T-helper 1 cell treated with Interleukin-12 subunit alpha and Interleukin-12 subunit beta and Interleukin-4 antibody, amounts not matched to agents 30 ng/mL and 1 ng/mL, for 36 hours (primary cell): ENCODE results near the gene MGLL. TPM values are rescaled to one million over a fixed set of nuclear protein-coding genes. Genes with fewer than 3 reads are reported as not detected.

Experiments used
- intact Hi-C: fragments of 100-400 bp; cut with micrococcal nuclease; formaldehyde crosslinking; loops from one replicate; pipeline ENCODE4 v1.15.1; 2024
- total RNA-seq: library from RNA; stranded (reverse); gene quantifications from 2 replicates; pipeline ENCODE4 v1.2.3, GENCODE V29; 2022

Gene MGLL
- total RNA-seq, 1 donor from 2014 or later, result 1.9 TPM

DNA sequence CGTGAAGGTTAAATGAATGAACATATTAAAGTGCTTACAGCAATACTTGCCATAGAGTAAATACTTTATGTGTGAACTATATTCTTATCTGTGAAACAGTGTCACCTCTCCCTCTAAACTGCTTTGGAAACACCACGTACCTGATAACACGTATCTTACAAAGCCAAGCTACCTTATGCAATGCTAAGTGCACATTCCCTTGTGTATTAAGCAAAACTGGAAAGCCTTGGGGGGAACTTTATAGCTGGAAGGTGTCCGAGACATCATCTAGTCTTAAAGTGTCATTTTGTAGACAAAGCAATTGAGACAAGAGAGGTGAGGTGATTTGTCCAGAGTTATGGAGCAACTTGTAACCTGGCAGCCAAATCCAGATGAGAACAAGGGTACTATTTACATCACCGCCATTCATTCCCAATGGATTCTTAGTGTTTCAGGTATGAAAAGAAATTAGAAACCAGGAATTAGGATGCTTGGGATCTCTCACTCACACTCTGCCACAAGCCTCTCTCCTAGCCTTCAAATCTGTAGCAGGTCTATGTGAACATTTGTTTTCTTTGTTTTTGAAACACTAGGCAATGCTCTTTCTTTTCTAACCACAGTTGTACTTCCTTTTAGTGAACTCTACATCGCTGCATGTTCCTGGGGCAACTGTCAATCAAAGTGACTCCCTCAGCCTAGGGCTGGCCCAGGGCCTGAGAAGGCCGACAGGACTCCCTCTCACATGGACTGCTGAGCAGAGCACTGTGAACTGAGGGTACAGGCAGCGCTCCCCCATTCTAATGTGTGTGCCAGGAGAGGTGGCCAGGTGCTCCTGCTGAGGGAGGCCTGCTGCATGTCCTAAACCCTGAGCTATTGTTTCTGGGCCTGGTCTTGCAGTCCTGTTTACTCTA is 13.9 kb upstream of the MGLL start:
- intact Hi-C loops, result loop anchor here (5.0 kb wide), 1 partner anchor 569 kb away; no protein-coding TSS in a partner anchor

- intact Hi-C loops, result loop anchor here (5.0 kb wide), 3 partner anchors 137 to 567 kb away; partner anchors contain the start of gene TPRA1
Measured at GRCh38 chr3:127834771-127835170, 12.5 kb upstream of the MGLL start.

DNA sequence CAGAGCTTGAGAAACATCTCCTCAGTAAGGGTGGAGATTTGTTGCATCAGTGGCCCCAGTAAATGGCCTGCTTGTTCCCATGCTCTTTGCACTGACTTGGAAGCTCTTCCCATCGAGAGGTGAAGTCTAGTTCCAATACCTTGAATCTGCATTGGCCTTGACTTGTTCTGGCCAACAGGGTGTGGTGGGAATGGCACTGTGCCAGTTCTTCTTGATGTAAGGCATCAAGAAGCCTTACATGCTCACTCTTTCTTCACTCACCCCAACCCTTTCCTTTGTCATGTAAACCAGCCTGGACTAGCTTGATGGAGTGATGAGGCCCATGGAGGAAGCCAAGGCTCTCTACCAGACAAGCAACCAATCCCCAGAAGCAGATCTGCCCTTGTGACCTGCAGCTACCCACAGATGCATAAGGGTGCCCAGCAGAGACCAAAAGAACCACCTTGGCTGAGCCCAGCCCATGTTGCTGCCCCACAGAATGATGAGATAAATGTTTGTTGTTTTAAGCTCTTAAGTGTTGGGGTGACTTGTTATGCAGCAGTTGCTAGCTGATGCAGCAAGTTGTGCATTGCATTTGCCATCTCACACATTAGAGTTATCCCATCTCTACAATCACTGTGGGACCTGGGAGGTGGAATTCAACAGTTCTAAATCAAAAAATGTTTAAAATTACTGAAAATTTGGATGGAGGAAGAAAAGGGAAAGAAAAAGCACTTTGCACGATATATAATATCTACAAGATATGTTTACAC is 11.1 kb upstream of the MGLL start:
- intact Hi-C loops, result loop anchor here (5.0 kb wide), 2 partner anchors 136 to 241 kb away; partner anchors contain the start of gene TPRA1

GRCh38 chr3:127831723-127832172 is 9.4 kb upstream of the MGLL start:
- intact Hi-C loops, result loop anchor here (1.0 to 5.0 kb wide), 4 partner anchors 134 to 256 kb away; partner anchors contain the start of gene TPRA1

GRCh38 chr3:127829537-127829936 is 7.2 kb upstream of the MGLL start:
- intact Hi-C loops, result no loop called here

DNA sequence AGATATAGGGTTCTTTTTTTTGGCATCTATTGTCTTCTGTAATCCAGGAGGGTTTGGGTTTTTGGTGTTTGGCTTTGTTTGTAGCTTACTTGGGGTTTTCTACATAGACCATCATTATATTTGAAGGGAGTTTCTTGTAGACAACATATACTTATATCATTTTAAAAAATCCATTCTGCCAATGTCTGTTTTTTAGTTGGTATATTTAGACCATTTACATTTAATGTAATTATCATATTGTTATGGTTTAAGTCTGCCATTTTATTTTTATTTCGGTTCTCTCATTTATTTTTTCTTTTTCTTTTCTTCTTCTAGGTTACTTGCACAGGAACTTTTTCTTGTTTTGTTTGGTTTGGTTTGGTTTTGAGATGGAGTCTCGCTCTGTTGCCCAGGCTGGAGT is 5.5 kb upstream of the MGLL start:
- intact Hi-C loops, result no loop called here

DNA sequence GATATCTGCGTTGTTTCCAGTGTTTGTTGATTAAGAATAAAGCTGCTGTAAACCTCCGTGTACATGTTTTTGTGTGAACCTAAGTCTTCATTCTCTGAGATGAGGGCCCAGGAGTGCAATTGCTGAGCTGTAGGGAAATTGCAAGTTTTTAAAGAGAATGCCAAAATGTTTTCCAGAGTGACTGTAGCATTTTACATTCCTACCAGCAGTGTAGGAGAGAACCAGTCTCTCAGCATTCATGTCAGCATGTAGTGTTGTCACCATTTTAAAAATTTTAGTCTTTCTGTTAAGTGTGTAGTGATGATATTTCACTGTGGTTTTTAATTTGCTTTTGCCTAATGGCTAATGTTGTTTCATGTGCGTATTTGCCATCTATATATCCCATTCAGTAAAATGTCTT is 3.4 kb upstream of the MGLL start:
- intact Hi-C loops, result no loop called here

GRCh38 chr3:127824151-127824825 is 2.0 kb upstream of the MGLL start:
- intact Hi-C loops, result no loop called here

DNA sequence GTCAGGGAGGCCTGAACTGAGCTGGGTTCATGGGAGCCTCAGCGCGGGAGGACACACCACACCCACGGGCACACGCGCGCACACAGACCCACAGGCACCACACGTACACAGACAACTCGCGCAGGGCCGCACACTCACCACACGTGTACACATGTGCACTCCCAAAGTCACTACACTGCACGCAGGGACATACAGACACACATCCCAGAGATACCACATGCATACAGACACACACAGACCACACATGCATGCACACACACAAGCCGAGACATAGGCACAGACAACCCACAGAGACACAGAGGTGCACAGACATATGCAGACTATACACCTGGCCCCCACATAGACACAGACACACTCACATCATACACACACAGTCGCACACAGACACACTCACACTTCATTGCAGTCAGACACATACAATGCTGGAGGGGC is 1.1 kb upstream of the MGLL start:
- intact Hi-C loops, result no loop called here

- intact Hi-C loops, result no loop called here
Measured at GRCh38 chr3:127822682-127823425, 539 bp upstream of the MGLL start.

GRCh38 chr3:127821394-127821793 is 921 bp downstream of the MGLL start:
- intact Hi-C loops, result no loop called here

DNA sequence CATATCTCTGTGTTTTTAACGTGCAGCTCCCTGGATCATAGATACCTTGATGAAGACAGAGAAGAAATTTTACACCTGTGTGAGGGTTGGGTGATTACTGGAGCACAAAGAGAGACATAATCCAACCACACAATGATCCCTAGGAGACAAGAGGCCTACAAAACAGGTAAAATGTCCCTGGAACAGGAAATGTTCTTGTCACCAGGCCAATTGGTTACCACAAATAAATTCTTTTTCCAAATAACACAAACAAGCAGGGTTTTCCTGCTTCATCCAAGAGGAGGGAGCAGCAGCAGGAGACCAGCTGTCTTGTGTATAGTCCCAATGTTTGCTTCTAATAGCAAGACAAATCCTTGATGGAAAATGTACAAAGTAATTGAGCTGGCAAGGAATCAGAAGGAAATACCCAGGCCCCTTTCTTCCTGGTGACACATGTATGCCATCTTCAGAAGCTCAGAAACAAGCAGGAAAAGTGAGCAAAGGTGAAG is 1.4 kb downstream of the MGLL start:
- intact Hi-C loops, result no loop called here

DNA sequence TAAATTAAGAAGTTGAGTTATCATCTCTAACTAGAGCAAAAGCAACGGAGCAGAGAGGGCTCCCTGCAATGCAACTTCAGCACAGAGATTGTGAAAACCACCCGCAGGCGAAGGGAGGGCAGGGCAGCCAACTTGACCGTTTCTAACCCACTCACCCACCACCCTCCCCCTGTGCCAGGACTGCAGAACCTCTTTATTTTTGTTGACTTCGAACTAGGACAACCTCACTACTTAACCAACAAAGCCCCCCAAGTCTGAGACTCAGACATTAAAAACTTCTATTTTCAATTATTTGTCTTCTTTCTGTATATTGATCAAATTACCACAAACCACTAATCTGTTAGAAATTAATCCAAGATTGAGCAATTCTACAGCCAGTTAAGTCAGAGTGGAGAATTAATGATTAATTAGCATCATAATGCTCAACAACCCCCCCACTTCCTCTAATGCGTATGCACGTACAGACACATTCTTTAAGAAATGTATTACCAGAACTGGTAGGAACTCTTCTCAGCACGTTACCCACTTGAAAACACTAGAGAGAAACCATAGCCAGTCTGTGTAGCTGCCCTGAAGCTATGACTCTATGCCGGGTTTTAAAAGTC is 2.0 kb downstream of the MGLL start:
- intact Hi-C loops, result no loop called here

- intact Hi-C loops, result no loop called here
Measured at GRCh38 chr3:127819656-127820055, 2.7 kb downstream of the MGLL start.

GRCh38 chr3:127819086-127819485 is 3.2 kb downstream of the MGLL start:
- intact Hi-C loops, result no loop called here

DNA sequence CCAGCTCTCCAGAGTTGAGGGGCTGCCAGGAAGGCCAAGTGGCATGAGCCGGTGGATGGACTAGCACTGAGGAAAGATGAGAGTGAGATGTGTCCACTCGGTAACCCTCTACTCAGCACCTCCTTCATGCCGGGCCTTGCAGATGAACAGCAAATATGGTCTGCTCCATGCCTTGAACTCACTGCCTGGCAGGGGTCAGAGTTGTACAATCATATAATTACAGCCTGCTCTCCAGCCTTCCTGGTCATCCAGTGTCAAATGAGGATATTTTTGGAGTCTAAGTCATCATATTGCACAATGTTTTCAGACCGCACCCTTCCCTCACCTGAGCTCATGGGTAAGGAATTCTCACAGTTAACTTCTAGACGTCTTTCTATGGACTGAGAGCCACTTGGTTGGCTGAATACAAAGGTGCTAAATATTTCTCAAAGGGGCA is 4.9 kb downstream of the MGLL start:
- intact Hi-C loops, result no loop called here

- intact Hi-C loops, result no loop called here
Measured at GRCh38 chr3:127816783-127817405, 5.4 kb downstream of the MGLL start.

- intact Hi-C loops, result no loop called here
Measured at GRCh38 chr3:127815641-127816605, 6.4 kb downstream of the MGLL start.
